H1 (cell line): Measurements from ENCODE around the gene RAB3GAP2.

ENCODE experiments used
- CTCF ChIP-seq, 3 experiments: IDR thresholded peaks; 1 replicate in 2 of 3; 2 replicates in 1 of 3; pipeline versions ENCODE4 v1.5.1 to v1.6.1; 2011; ENCODE audit warnings: low read length in 3 of 3, mild to moderate bottlenecking in 3 of 3, inconsistent platforms in 2 of 3, low read depth in 1 of 3, moderate library complexity in 1 of 3; ENCODE audit not compliant: insufficient read depth in 1 of 3; ENCODE audit errors: control extremely low read depth in 1 of 3
- POLR2AphosphoS5 ChIP-seq: IDR thresholded peaks from 2 replicates; pipeline ENCODE4 v1.6.1; 2011; ENCODE audit warnings: low read depth, low read length
- SP2 ChIP-seq: IDR thresholded peaks from 2 replicates; pipeline ENCODE4 v1.6.1; 2012; ENCODE audit warnings: mild to moderate bottlenecking, low read length, inconsistent platforms

GRCh38 chr1:220224611-220225124 lies 47.6 kb downstream of the RAB3GAP2 start:
- TF ChIP-seq POLR2AphosphoS5 (no peak), CTCF (IDR thresholded peaks at IDR 0.05; ENCODE audit: control extremely low read depth in 1 of 3, insufficient read depth in 1 of 3, low read depth in 1 of 3, low read length in 3 of 3) (no peak), SP2 (no peak)
